Lower leg skin (tissue), 4 donors: Measurements from ENCODE around the gene LRP4. TPM values are rescaled to one million over a fixed set of nuclear protein-coding genes. Genes with fewer than 3 reads are reported as not detected.

Experiments
- DNase-seq, 2 donors: peaks; one replicate each; pipeline ENCODE4 v3.0.0-alpha.2; 2019; ENCODE audit warnings: low spot score in 2 of 2
- H3K4me3 ChIP-seq: fragments of 200-600 bp; sonication (generic); 2 replicates; pipeline ENCODE4 v1.5.1; 2017; ENCODE audit warnings: mild to moderate bottlenecking, low read depth; ENCODE audit not compliant: poor library complexity, severe bottlenecking
- POLR2A ChIP-seq, 2 donors: fragments of 450-650 bp; IDR thresholded peaks; one replicate each; pipeline ENCODE4 v1.6.1; 2016 to 2017; ENCODE audit warnings: antibody characterized with exemption in 2 of 2, mild to moderate bottlenecking in 1 of 2, moderate library complexity in 1 of 2
- WGBS, 2 donors: methylation state at CpG; one replicate each; pipeline ENCODE4 v1.1.5; 2018; 5-methylcytosine and 5-hydroxymethylcytosine counted together
- intact Hi-C: fragments of 100-400 bp; cut with DNase I; formaldehyde crosslinking; loops from one replicate; pipeline ENCODE4 v1.15.0; 2023; ENCODE audit warnings: low total_unique reads
- total RNA-seq, 4 donors: library from RNA; depleted of rRNA; stranded (reverse); fragments of >200 nt; gene quantifications; one replicate each; pipeline ENCODE4 v1.1.0, GENCODE V29; 2016
- TF ChIP-seq, protein P1 (sequence below), 3 donors: fragments of 450-650 bp; IDR thresholded peaks; one replicate each; pipeline ENCODE4 v1.5.1; 2016; ENCODE audit warnings: antibody characterized with exemption in 3 of 3, mild to moderate bottlenecking in 3 of 3, moderate library complexity in 2 of 3

The LRP4 gene
- total RNA-seq, 4 donors from 2014 or later, result 65.5 to 164 (median 111) TPM

DNA sequence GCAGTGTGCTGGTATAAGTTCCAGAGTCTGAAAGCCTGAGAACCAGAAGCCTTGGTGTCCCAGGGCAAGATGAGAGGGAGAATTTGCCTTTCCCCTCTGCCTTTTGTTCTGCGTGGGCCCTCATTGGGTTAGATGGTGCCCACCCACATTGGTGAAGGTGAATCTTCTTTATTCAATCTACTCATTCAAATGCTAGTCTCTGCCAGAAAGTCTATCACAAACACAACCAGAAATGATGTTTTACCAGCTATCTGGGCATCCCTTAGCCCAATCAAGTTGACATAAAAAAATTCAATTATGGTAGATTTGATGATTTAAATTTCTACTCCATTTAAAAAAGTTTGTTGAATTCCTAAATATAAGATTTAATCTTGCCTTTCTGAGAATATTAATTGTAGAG is 40.4 kb upstream of the LRP4 start:
- H3K4me3 ChIP-seq, result no peak overlapping the region
- no peak for DNase-seq
- 96 to 100% methylated on average over 1 of the region's 1 CpG for whole genome bisulfite sequencing, 2 donors
- TF ChIP-seq POLR2A (IDR thresholded peaks at IDR 0.05), result no peak
- TF ChIP-seq, protein P1, sequence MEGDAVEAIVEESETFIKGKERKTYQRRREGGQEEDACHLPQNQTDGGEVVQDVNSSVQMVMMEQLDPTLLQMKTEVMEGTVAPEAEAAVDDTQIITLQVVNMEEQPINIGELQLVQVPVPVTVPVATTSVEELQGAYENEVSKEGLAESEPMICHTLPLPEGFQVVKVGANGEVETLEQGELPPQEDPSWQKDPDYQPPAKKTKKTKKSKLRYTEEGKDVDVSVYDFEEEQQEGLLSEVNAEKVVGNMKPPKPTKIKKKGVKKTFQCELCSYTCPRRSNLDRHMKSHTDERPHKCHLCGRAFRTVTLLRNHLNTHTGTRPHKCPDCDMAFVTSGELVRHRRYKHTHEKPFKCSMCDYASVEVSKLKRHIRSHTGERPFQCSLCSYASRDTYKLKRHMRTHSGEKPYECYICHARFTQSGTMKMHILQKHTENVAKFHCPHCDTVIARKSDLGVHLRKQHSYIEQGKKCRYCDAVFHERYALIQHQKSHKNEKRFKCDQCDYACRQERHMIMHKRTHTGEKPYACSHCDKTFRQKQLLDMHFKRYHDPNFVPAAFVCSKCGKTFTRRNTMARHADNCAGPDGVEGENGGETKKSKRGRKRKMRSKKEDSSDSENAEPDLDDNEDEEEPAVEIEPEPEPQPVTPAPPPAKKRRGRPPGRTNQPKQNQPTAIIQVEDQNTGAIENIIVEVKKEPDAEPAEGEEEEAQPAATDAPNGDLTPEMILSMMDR (IDR thresholded peaks at IDR 0.05), result no peak
- intact Hi-C loops, result no loop called here

DNA sequence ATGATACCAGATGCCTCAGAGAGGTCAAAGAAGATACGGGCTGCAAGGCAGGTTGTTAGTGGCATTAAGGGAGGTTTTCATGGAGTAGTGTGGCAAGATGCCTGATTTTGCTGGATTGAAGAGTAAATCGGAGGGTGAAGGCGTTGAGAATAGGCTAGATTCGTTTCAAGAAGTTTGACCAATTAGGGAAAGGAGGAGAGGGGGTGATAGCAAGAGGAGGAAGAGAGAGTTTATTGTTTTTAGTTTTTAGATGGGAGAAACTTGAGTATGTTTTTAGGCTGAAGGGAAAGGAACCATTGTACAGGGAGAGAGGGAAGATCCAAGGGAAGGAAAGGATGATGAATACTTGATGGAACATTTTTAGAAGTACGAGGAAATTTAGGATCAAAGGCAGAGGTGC is 34.7 kb upstream of the LRP4 start:
- 91 to 92% methylated on average over 5 of the region's 5 CpGs for WGBS, 2 donors
- no peak for DNase-seq
- no peak overlapping the region for H3K4me3 ChIP-seq
- intact Hi-C loops, result no loop called here
- TF ChIP-seq, protein P1 (IDR thresholded peaks at IDR 0.05), result no peak
- TF ChIP-seq POLR2A (IDR thresholded peaks at IDR 0.05), result no peak

DNA sequence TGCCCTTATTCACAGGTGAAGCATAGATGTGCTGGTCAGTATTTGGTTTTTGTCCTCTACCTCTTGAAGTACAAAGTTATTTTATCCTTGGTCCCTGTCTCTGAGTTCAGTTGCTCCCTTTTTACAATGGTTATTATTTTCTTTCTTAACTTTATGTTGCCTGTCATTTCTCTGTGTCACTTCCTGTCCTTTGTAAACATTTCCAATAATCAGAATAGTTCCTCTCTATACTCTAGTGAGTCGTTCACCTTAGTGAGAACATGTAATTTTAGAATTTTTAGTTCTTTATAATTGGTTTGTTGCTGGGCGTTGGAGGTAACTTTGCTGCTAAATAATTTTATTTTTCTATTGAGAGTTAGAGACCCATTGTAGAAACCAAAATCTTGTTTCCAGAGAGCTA is 34.2 kb upstream of the LRP4 start:
- DNase-seq, result no peak
- H3K4me3 ChIP-seq, result no peak overlapping the region
- intact Hi-C loops, result no loop called here
- WGBS, 2 donors, result 69 to 74% methylated on average over 2 of the region's 2 CpGs
- TF ChIP-seq, protein P1 (IDR thresholded peaks at IDR 0.05), result no peak
- no peak for TF ChIP-seq POLR2A (IDR thresholded peaks at IDR 0.05)

DNA sequence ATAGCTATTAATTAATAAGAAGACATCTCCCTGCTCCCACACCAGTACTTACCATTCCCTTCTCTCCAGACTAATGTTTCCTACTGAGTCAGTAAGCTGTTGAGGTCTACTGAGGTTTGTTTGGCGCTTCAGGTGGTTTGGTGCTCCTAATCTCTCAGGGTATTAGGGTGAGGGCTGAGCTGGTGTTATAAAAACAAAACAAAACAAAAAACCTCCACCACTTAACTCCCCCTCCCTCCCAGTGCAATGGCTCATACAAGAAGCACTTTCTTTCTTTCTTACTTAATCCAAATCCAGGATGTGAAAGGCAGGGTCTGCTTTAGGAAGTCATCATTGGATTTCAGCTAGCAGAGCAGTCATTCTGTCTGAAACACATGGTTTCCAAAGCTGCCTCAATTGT is 33.5 kb upstream of the LRP4 start:
- H3K4me3 ChIP-seq, result no peak overlapping the region
- 97 to 98% methylated on average over 1 of the region's 1 CpG for WGBS, 2 donors
- TF ChIP-seq POLR2A (IDR thresholded peaks at IDR 0.05), result no peak
- TF ChIP-seq, protein P1 (IDR thresholded peaks at IDR 0.05), result no peak
- no peak for DNase-seq
- intact Hi-C loops, result no loop called here

DNA sequence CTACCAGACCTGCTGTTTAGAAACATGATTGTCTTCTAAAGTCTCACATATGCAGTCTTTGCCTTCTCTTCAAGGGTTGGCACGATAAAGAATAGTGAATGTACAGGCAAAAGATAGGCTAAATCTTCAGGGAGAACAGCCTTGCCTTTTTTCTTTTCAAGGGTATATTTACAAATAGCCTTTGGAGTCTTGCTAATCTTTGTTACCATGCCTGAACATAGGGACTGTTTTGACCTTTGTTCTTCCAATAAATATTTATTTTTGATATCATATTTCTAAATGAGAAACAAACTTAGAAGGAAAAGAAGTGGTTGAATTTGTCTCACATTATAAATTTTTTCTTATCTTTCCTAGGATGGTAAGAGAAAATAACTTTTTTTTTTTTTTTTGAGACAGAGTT is 30.9 kb upstream of the LRP4 start:
- H3K4me3 ChIP-seq, result no peak overlapping the region
- DNase-seq, result no peak
- WGBS, 2 donors, result 94% methylated on average over 1 of the region's 1 CpG
- intact Hi-C loops, result no loop called here
- no peak for TF ChIP-seq POLR2A (IDR thresholded peaks at IDR 0.05)
- TF ChIP-seq, protein P1 (IDR thresholded peaks at IDR 0.05), result no peak

DNA sequence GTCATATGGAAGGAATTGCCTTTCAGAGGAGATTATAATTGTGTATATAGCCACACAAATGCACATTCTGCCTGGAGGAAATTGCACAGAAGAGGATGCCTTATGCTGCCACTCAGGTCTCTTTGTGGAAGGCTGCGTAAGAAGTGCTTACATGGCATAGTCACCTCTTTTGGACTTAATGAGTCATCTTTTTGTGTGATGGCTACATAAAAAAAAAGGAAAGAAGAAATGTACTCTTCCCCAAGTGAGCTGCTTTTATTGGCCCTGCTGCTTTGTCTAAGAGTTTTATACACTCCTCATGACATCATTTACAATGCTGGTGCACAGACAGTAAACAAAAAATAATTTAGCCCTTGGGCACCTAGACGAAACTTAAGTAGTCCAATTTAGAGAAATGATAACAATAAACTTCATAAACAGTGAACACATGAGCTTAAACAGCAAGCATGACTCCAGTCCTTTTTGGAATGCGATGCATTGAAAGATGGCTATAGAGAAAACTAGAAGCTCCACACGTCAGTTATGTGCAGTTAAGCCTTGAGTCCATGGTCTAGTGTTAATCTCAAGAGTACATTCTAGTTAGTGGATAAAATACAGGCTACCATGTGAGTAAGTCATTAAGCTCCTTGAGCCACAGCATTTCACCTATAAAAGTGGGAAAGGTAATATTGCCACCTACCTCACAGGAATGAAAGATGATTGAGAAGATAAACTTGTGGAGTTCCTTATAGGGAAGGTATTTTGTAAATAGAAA is 30.2 kb upstream of the LRP4 start:
- no peak overlapping the region for H3K4me3 ChIP-seq
- no peak for DNase-seq
- intact Hi-C loops, result no loop called here
- 66 to 68% methylated on average over 4 of the region's 4 CpGs for WGBS, 2 donors
- no peak for TF ChIP-seq POLR2A (IDR thresholded peaks at IDR 0.05)
- TF ChIP-seq, protein P1 (IDR thresholded peaks at IDR 0.05), result no peak
